GM23338 (cell line): ENCODE data around the gene SNRNP25. TPM values are rescaled to one million over a fixed set of nuclear protein-coding genes. Genes with fewer than 3 reads are reported as not detected.

ENCODE experiments used
- ETS1 ChIP-seq: IDR thresholded peaks from 2 replicates; pipeline ENCODE4 v1.6.1; 2016; ENCODE audit warnings: antibody characterized with exemption
- EZH2 ChIP-seq: fragments of 200-600 bp; sonication (generic); IDR thresholded peaks from one replicate; pipeline ENCODE4 v1.8.0; 2017; ENCODE audit warnings: antibody characterized with exemption, mild to moderate bottlenecking, low read depth; ENCODE audit not compliant: unreplicated experiment
- POLR2AphosphoS5 ChIP-seq: IDR thresholded peaks from 2 replicates; pipeline ENCODE4 v1.6.1; 2016; ENCODE audit warnings: antibody characterized with exemption, low read depth
- REST ChIP-seq: IDR thresholded peaks from one replicate; pipeline ENCODE4 v1.6.1; 2018; ENCODE audit warnings: antibody characterized with exemption; ENCODE audit not compliant: unreplicated experiment
- ZNF462 ChIP-seq: fragments of 250-450 bp; sonication (Bioruptor Pico); IDR thresholded peaks from 2 replicates; pipeline ENCODE4 v1.5.0; 2020; ENCODE audit warnings: mild to moderate bottlenecking, moderate library complexity
- polyA plus RNA-seq: library from polyadenylated mRNA; unstranded; fragments of >200 nt; fragmentation: Nextera tagmentation; extraction: Ambion mirVana; gene quantifications from 2 replicates; pipeline ENCODE4 v1.2.1, GENCODE V29; 2016
- total RNA-seq: library from RNA; depleted of rRNA; stranded (reverse); fragments of >200 nt; shearing (Covaris generic); gene quantifications from 2 replicates; pipeline ENCODE4 v1.2.3, GENCODE V29; 2014

SNRNP25 gene
- total and polyA plus RNA-seq, 2 experiments from 2014 or later = 34.4 to 79.5 TPM

- TF ChIP-seq REST (no peak), ETS1 (no peak), EZH2 (no peak), ZNF462 (no peak), POLR2AphosphoS5 (no peak)
These were observed 25.8 kb downstream of the SNRNP25 start (continued) for GRCh38 chr16:79151-80054.
